ENCODE measurements around the gene CCDC51.

Gene CCDC51

DNA sequence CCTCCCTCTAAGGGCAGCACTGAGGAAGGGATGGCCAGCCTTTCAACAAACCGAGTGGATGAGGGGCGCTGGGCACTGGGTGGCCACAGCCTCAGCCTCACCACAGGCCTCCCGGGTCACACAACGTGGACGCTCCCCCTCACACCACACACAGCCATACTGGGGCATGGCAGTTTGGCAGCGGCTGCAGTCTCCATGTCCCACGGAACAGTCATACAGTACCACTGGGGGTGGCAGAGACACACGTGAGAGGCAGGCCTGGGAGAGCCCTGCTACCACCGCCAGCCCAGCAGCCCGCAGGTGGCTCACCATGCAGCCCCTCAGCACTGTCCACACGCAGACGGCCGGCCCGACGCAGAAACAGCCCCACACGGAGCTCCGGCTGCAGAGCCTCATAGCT, 21.8 kb downstream of the CCDC51 start:
- DNase-seq = no peak

DNA sequence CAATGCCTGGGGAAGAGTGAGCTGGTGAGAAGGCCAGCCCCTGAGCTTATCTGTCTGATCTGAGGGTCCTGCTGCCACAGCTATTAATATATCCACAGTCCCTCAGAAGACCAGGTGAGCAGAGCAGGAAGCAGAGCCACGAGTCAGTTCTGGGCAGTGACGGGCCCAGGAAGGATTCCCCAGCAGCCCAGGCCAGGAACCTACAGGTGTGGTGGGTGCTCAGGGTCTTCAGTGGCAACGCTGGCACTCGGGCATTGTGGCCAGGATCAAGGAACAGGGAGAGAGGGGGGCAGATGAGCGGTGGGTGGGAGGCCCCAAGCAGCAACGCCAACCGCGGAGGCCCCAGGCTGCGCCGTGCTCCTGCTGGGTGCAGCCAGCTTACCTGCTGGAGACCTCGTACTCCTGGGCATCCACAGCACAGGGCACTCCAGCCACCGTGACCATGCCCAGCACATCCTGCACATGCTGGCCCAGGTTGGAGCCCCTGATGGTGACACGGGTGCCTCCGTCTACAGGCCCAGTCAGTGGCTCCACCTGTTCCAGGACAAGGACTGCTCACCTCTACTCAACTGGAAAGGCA, 22.3 kb downstream of the CCDC51 start:
- DNase-seq = no peak

DNA sequence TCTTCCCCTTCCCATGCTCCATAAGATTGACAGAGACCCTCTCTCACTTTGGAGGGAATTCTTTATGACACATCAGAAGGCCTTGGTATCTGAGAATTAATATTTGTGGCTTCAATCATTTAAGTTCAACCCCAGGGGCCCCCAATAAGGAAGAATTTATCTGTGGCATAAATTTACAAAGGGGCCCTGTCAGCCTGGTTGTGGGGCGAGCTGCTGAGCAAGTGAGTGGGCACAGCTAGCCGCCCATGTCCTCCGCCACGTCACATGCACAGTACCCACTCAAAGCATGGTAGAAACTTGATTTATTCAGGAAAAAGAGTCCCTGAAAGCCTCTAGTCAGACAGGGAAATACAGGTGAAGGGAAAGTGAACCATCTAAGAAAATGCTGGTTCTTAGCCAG, 23.4 kb downstream of the CCDC51 start:
- DNase-seq = no peak

GRCh38 chr3:48416091-48416505, 23.8 kb downstream of the CCDC51 start:
- DNase-seq = no peak

DNA sequence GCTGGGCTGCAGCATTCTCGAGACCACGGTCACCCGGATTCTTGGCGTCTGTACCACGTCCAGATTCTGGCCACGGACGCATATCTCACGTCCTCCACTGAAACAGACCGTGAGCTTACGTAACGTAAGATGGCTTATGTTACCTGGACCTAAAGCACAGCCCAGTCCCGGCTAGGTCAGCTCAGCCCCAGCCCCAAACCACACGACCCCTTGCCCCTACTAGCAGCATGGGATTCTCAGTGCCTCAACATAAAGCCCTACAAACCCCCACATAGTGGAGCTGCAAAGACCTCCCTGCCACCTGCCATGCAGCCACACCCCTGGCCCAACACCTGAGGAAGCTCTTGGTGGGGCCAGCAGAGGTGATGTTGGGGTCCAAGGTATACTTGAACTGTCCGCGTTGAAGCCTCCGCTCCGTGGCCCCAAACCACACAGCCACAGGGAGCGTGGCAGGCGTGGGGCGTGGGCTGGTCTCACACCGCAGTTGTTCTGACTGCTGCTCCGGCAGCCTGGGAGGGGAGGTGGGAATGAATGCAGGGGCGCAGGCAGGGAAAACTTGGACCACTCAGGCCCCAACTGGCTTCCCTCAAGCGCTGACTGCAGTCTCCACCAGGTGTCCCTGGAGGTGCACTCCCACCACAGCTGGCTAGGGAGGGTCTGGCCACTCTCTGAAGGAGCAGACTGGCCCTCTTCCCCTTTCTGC, 24.5 kb downstream of the CCDC51 start:
- no peak for DNase-seq

GRCh38 chr3:48414376-48415250, 25.3 kb downstream of the CCDC51 start:
- DNase-seq = no peak

DNA sequence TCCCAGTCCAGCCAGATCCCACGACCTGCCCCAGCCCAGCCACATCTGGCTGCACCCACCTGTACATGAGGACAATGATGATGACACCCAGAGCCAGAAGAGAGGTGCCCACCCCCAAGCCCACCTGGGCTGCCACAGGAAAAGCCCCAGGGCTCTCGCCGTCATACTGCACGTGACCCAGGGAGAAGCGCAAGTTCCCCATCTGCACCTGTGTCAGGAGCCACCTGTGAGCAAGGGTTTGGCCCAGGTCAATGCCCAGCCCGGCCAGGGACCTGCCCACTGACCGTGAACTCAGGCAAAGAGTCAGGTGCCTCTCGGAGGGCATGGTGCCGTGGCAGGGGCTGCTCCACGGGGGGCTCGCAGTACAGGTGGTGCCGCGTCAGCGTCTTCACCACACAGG, 26.3 kb downstream of the CCDC51 start:
- no peak for DNase-seq

DNA sequence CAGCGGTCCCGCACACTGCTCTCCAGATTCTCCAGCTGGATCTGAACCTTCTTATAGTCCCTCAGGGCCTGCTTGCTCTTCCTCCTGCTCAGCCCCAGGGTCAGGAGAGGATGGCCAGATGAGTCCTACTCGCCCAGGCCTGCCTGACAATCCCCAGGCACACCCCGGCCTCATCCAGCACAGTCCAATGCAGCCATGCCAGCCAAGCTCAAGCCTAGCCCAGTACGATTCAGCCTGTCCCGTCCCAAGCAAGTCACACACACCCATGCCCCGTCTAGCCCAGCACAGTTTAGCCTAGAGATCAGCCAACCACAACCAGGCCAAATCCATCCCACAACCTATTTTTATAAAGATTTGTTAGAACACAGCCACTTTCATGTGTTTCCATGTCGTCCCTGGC, 26.8 kb downstream of the CCDC51 start:
- DNase-seq = no peak

DNA sequence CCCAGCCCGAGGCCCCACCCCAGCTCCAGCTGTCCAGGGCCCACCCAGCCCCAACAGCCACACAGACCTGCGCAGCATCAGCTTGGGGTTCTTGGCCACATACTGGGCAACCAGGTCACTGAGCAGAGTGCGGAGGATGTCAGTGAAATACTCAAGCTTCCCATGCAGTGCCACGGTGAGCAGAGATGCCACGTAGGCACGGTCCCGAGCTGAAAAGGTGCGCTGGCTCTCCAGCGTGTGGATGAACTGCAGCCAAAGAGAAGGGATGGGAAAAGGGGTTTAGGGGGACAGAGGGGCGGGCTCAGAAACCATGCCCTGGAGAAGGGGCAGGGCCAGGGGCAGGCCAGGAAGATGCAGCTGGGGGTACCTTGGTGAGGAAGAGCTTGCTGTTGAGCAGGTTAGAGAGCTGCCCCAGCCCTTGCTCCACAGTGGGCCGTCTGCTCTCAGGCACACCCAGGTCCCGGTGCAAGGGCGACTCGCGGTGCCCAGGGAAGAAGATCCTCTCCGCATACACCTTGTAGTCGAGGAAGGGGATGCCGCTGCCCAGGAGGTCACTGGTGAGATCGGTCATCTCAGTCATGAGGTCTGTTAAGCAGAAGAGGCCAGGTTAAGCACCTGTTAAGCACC, 27.4 kb downstream of the CCDC51 start:
- no peak for DNase-seq

DNA sequence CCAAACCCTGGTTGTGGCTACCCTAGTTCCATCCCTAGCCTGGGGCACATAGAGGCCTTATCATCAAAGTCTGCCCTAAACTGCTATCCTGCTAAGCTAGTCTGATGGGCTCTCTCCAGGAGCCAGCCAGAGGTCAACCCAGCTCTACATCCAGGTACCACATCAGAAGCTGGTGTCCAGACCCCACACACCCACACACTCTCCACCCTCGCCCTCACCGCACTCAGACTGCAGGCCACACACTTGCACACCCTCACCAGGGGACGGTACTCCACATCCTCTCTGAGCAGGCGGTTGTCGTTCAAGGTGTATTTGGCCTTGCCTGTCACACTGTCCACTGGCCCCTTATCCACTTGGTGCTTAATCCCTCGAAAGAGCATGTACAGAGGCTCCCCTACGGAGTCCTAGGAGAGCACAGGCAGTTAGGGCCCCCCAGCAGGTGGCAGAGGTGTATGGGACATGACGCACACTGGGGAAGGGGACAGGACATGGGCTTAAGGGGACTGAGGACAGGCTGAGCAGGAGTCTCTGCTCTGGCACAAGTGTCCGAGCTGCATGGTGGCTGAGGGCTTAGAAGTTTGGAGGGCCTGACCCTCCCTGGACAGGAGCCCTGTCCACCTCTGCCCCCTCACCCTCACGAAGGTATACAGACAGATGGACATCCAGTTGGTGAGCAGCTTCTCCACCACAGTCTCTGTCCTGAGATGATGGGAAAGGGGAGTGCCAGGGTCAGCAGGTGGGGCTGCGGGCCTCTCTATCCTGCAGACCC, 28.1 kb downstream of the CCDC51 start:
- DNase-seq = no peak

DNA sequence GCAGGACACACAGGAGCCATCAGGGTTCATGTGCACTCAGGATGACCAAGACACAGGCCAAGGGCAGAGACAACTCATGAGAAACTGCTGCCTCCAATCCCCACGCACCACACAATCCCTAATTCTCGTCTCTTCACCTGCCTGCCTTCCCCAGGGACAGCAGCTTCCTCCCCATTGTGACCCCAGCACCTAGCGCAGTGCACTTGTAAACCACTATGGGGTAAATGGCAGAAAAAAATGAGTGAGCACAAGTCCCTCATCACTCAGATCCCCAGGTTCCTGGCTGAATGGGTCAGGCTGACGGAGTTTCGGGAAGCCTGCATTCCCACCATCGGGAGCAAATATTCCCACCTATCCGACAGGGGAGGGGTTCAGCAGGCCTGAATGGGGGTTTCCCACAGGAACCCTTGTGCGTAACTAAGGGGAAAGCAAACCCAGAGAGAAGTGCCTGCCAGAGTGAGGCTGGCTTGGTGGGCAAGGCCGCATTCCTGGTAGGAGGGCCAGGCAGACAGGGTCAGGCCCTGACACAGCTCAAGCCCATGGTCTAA, 28.8 kb downstream of the CCDC51 start:
- DNase-seq = no peak

- DNase-seq = no peak
Observed at GRCh38 chr3:48410205-48411040, 29.5 kb downstream of the CCDC51 start.

GRCh38 chr3:48409291-48410201, 30.4 kb downstream of the CCDC51 start:
- no peak for DNase-seq

DNA sequence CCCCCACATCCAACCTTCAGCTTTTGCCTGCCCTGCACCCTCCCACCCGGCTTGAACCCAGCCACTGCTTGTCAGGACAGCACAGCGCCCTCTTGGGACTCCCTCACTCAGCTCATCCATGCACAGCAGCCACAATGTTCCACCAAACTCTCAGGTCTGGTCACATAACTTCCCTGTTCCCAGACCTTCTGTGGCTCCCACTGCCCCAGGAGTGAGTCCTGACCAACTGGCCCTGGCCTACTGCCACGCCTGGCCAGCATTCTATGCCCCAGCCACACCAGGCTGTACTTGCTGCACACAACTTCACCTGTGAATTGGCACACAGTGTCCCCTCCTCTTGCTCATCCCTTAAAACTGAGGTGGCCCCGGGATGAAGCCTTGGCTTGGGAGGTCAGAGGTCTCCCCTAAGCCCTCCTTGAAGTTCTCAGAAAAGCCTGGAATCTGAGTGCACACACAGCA, 31.1 kb downstream of the CCDC51 start:
- no peak for DNase-seq

GRCh38 chr3:48407542-48408099, 32.3 kb downstream of the CCDC51 start:
- no peak for DNase-seq

DNA sequence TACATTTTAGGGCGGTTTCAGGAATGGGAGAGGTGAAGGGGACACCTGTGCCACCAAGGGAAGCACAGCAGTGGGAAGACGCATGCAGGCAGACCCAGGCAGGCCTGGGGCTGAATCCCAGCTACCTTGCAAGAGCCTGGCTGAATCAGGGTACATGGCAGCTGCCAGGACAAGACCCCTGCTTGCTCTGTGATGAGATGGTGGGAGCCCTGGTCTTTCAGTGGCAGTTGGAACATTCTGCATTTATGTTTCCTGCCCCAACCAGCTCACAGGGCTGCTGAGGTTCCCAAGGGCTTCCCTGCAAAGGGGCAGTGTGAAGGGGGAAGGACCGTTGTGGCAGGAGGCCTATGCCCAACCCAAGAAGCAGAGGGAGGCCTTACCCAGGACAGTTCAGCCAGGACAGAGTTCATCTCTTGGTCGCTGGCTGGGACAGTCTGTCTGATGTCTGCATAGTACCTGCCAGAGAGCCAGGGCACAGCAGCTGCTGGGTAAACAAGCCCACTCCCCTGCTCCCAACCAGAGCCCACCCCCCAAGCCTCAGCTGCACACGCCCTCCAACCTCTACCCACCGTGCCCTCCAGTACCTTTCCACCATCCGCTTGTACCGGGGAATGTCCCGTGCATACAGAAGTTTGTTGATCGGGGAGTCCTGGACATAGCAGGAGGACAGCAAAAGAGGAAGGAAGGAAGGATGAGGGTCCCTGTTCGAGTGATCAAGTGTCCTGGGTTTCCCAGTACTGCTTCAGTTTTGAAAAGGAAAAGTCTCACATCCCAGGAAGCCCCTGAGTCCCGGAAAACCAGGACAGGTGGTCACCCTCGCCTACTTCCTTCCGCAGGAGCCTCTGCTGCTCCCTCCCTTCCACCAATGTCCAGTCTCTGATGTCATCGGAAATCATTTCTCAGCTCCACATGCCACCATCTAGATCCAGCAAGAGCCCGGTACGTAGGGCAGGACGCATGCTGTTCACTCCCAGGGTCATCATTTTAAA, 33.2 kb downstream of the CCDC51 start:
- DNase-seq = no peak

DNA sequence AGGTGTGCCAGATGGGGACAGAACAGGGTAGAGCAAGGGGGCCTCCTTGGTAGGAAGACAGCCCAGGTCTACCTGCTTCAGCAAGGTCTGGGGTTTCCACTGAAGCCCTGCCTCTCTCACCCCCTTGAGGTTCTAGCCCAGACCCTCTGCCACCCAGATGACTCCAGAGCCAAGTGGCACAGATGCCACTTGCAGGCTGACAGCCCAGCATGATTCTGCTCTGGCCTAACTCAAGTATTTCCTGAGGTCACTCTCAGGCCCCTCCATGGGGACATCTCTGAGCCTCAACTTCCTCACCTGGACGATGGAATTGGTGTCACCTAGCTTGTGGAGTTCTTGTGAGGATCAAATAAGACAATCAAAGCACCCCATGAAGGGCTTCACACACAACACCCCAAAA, 33.9 kb downstream of the CCDC51 start:
- no peak for DNase-seq

- no peak for DNase-seq
Observed at GRCh38 chr3:48405343-48405881, 34.5 kb downstream of the CCDC51 start.
